Esophagus muscularis mucosa (tissue), 4 donors: Measurements from ENCODE around the gene PARD3B. TPM values are rescaled to one million over a fixed set of nuclear protein-coding genes. Genes with fewer than 3 reads are reported as not detected.

ENCODE experiments used
- DNase-seq: peaks from one replicate; pipeline ENCODE4 v3.0.0-alpha.2; 2017; ENCODE audit errors: extremely low spot score
- H3K27ac ChIP-seq, 4 donors: fragments of 200-600 bp; sonication (generic); replicated peaks in 1 of 4; 1 replicate in 3 of 4; 2 replicates in 1 of 4; pipeline ENCODE4 v1.5.1; 2016 to 2019; ENCODE audit warnings: mild to moderate bottlenecking in 1 of 4
- H3K27me3 ChIP-seq, 4 donors: fragments of 200-600 bp; sonication (generic); one replicate each; pipeline versions ENCODE4 v1.5.1 to v1.6.0; 2016 to 2019
- H3K36me3 ChIP-seq, 4 donors: fragments of 200-600 bp; sonication (generic); one replicate each; pipeline ENCODE4 v1.5.1; 2016 to 2019
- H3K4me1 ChIP-seq, 4 donors: fragments of 200-600 bp; sonication (generic); one replicate each; pipeline ENCODE4 v1.5.1; 2016 to 2019
- H3K4me3 ChIP-seq, 4 donors: fragments of 200-600 bp; sonication (generic); 1 replicate in 2 of 4; 2 replicates in 2 of 4; pipeline ENCODE4 v1.5.1; 2016 to 2019; ENCODE audit warnings: mild to moderate bottlenecking in 4 of 4, moderate library complexity in 1 of 4
- H3K9me3 ChIP-seq, 4 donors: fragments of 200-600 bp; sonication (generic); 1 replicate in 3 of 4; 2 replicates in 1 of 4; pipeline ENCODE4 v1.5.1; 2016 to 2019
- CTCF ChIP-seq, 3 experiments: fragments of 200-600 bp in 2 of 3; fragments of 450-650 bp in 1 of 3; sonication (generic) in 2 of 3; IDR thresholded peaks; one replicate each; pipeline ENCODE4 v1.5.1; 2017 to 2019; ENCODE audit warnings: antibody characterized with exemption in 3 of 3, mild to moderate bottlenecking in 2 of 3, moderate library complexity in 1 of 3
- EP300 ChIP-seq: sonication (generic); formaldehyde crosslinking; IDR thresholded peaks from one replicate; pipeline ENCODE4 v1.6.1; 2017; ENCODE audit warnings: antibody characterized with exemption
- POLR2A ChIP-seq: fragments of 450-650 bp; IDR thresholded peaks from one replicate; pipeline ENCODE4 v1.6.1; 2017; ENCODE audit warnings: antibody characterized with exemption, moderate library complexity, mild to moderate bottlenecking, low read depth
- POLR2AphosphoS5 ChIP-seq, 2 donors: sonication (generic); formaldehyde crosslinking; IDR thresholded peaks; one replicate each; pipeline ENCODE4 v1.6.1; 2017; ENCODE audit warnings: antibody characterized with exemption in 2 of 2
- WGBS: methylation state at CpG from one replicate; pipeline ENCODE4 v1.1.5; 2018; 5-methylcytosine and 5-hydroxymethylcytosine counted together
- intact Hi-C: fragments of 100-400 bp; cut with DNase I; formaldehyde crosslinking; loops from one replicate; pipeline ENCODE4 v1.15.1; 2023
- total RNA-seq, 4 donors: library from RNA; depleted of rRNA; stranded (reverse); fragments of >200 nt; gene quantifications; one replicate each; pipeline versions ENCODE4 v1.1.0 to v1.2.1, GENCODE V29; 2016

Gene PARD3B
- total RNA-seq, 4 donors from 2014 or later: 24.2 to 40.8 (median 32.5) TPM

- DNase-seq: no peak
- Histone ChIP-seq H3K4me3 (no peak overlapping the region), H3K36me3 (no peaks in the 10 kb centered on the region), H3K4me1 (peaks cover 0 to 12% (median 3%) of the 10 kb centered on the region in 4 donors), H3K27ac (no peak overlapping the region), H3K9me3 (no peaks in the 10 kb centered on the region), H3K27me3 (no peaks in the 10 kb centered on the region)
- no peak for TF ChIP-seq POLR2AphosphoS5 (IDR thresholded peaks at IDR 0.05)
- TF ChIP-seq EP300: no peak
- no peak for TF ChIP-seq CTCF (IDR thresholded peaks at IDR 0.05)
- no peak for TF ChIP-seq POLR2A
- intact Hi-C loops: no loop called here
- WGBS: 98% methylated on average over 3 of the region's 3 CpGs
These were observed 439.2 kb downstream of the PARD3B start for GRCh38 chr2:204984518-204984917.

GRCh38 chr2:204986641-204987040 lies 441.4 kb downstream of the PARD3B start:
- no peak for TF ChIP-seq POLR2AphosphoS5 (IDR thresholded peaks at IDR 0.05)
- WGBS: 89% methylated on average over 5 of the region's 5 CpGs
- H3K4me3 ChIP-seq: no peak overlapping the region
- H3K27me3 ChIP-seq: no peaks in the 10 kb centered on the region
- no peaks in the 10 kb centered on the region for H3K9me3 ChIP-seq
- H3K36me3 ChIP-seq: no peaks in the 10 kb centered on the region
- no peak overlapping the region for H3K27ac ChIP-seq
- DNase-seq: no peak
- H3K4me1 ChIP-seq: peaks cover 0 to 12% (median 3%) of the 10 kb centered on the region in 4 donors
- intact Hi-C loops: no loop called here

- intact Hi-C loops: no loop called here
- Histone ChIP-seq H3K36me3 (no peaks in the 10 kb centered on the region), H3K9me3 (no peaks in the 10 kb centered on the region), H3K27me3 (no peaks in the 10 kb centered on the region), H3K4me1 (no peaks in the 10 kb centered on the region), H3K4me3 (no peak overlapping the region), H3K27ac (no peak overlapping the region)
- 81% methylated on average over 3 of the region's 3 CpGs for WGBS
- TF ChIP-seq POLR2AphosphoS5 (IDR thresholded peaks at IDR 0.05): no peak
- no peak for TF ChIP-seq POLR2A
- TF ChIP-seq CTCF (IDR thresholded peaks at IDR 0.05): no peak
- TF ChIP-seq EP300: no peak
- no peak for DNase-seq
These were observed 443.6 kb downstream of the PARD3B start for GRCh38 chr2:204988836-204989235.

- no peak for DNase-seq
- intact Hi-C loops: no loop called here
- no peaks in the 10 kb centered on the region for H3K27me3 ChIP-seq
These were observed 444.6 kb downstream of the PARD3B start for GRCh38 chr2:204989877-204990276.

GRCh38 chr2:205001300-205001966 lies 456.2 kb downstream of the PARD3B start:
- TF ChIP-seq POLR2AphosphoS5 (IDR thresholded peaks at IDR 0.05) (no peak), POLR2A (no peak), EP300 (no peak), CTCF (IDR thresholded peaks at IDR 0.05) (no peak)
- no peaks in the 10 kb centered on the region for H3K4me1 ChIP-seq
- H3K4me3 ChIP-seq: no peak overlapping the region
- H3K27me3 ChIP-seq: no peaks in the 10 kb centered on the region
- WGBS: 88% methylated on average over 8 of the region's 8 CpGs
- no peak for DNase-seq
- intact Hi-C loops: no loop called here
- H3K36me3 ChIP-seq: no peaks in the 10 kb centered on the region
- H3K9me3 ChIP-seq: no peaks in the 10 kb centered on the region
- H3K27ac ChIP-seq: no peak overlapping the region

More at GRCh38 chr2:204989877-204990276, 444.6 kb downstream of the PARD3B start:
- Histone ChIP-seq H3K4me3 (no peak overlapping the region), H3K4me1 (no peaks in the 10 kb centered on the region), H3K36me3 (no peaks in the 10 kb centered on the region), H3K27ac (no peak overlapping the region), H3K9me3 (no peaks in the 10 kb centered on the region)
- 95% methylated on average over 1 of the region's 1 CpG for WGBS
- TF ChIP-seq POLR2AphosphoS5 (IDR thresholded peaks at IDR 0.05) (no peak), CTCF (IDR thresholded peaks at IDR 0.05) (no peak), EP300 (no peak), POLR2A (no peak)
